Measurements from ENCODE around the gene LRIT2. TPM values are rescaled to one million over a fixed set of nuclear protein-coding genes. Genes with fewer than 3 reads are reported as not detected.
"Not testable (repeated sequence)": the region's sequence is repeated elsewhere in the genome, so short reads cannot be mapped to it uniquely, and the experiment has no call there.

Gene LRIT2
- total RNA-seq, 4 donors from 2014 or later: not detected

DNA sequence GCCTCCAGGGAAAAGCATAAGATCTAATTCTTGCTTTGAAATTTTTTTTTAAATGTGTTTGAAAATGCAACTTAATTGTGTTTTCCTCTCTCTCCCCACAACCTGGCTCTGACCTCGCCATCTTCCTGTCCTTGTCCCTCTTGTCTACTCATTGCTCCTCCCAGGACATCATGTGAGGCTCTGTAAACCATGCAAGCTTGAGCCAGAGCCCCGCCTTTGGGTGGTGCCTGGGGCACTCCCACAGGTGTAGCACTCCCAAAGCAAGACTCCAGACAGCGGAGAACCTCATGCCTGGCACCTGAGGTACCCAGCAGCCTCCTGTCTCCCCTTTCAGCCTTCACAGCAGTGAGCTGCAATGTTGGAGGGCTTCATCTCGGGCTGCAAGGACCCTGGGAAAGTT, 40.8 kb downstream of the LRIT2 start:
- intact Hi-C loops (cut with DNase I; ENCODE audit: low total_unique reads): no loop called here
- Histone ChIP-seq H3K27me3 (no peaks in the 10 kb centered on the region), H3K27ac (no peak overlapping the region)

DNA sequence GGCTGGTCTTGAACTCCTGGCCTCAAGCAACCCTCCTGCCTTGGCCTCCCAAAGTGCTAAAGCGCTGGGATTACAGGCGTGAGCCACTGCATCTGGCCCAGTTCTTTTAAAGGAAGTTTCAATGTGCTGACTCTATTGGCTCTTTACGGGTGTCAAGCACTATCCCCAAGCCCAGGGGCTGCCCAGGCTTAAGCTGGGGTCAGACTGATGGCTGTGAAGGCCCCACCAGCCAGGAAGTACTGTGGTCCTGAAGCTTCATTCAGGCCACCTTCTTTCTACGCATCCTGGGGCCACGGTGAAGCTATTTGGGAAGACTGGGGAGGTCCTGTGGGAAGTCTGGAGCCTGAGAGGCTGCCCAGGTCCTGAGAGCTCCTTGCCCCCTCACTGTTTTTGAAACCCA, 43.7 kb downstream of the LRIT2 start:
- H3K4me1 ChIP-seq: no peaks in the 10 kb centered on the region
- H3K4me3 ChIP-seq: no peak overlapping the region
- TF ChIP-seq POLR2A (IDR thresholded peaks at IDR 0.05): no peak
- TF ChIP-seq, protein P1, sequence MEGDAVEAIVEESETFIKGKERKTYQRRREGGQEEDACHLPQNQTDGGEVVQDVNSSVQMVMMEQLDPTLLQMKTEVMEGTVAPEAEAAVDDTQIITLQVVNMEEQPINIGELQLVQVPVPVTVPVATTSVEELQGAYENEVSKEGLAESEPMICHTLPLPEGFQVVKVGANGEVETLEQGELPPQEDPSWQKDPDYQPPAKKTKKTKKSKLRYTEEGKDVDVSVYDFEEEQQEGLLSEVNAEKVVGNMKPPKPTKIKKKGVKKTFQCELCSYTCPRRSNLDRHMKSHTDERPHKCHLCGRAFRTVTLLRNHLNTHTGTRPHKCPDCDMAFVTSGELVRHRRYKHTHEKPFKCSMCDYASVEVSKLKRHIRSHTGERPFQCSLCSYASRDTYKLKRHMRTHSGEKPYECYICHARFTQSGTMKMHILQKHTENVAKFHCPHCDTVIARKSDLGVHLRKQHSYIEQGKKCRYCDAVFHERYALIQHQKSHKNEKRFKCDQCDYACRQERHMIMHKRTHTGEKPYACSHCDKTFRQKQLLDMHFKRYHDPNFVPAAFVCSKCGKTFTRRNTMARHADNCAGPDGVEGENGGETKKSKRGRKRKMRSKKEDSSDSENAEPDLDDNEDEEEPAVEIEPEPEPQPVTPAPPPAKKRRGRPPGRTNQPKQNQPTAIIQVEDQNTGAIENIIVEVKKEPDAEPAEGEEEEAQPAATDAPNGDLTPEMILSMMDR (IDR thresholded peaks at IDR 0.05): no peak
- H3K36me3 ChIP-seq: no peaks in the 10 kb centered on the region
- DNase-seq: no peak
- H3K9me3 ChIP-seq: no peaks in the 10 kb centered on the region
- no peaks in the 10 kb centered on the region for H3K27me3 ChIP-seq
- H3K27ac ChIP-seq: no peak overlapping the region
- intact Hi-C loops (cut with DNase I; ENCODE audit: low total_unique reads): no loop called here

More for the DNA sequence above, 40.8 kb downstream of the LRIT2 start:
- no peak for DNase-seq
- Histone ChIP-seq H3K9me3 (no peaks in the 10 kb centered on the region), H3K36me3 (no peaks in the 10 kb centered on the region), H3K4me1 (no peaks in the 10 kb centered on the region), H3K4me3 (no peak overlapping the region)
- TF ChIP-seq, protein P1 (IDR thresholded peaks at IDR 0.05): no peak
- no peak for TF ChIP-seq POLR2A (IDR thresholded peaks at IDR 0.05)

DNA sequence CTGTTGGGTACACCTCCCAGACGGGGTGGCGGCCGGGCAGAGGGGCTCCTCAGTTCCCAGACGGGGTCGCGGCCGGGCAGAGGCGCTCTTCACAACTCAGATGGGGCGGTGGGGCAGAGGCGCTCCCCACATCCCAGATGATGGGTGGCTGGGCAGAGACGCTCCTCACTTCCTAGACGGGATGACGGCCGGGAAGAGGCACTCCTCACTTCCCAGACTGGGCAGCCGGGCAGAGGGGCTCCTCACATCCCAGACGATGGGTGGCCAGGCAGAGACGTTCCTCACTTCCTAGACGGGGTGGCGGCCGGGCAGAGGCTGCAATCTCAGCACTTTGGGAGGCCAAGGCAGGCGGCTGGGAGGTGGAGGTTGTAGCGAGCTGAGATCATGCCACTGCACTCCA, 45.0 kb downstream of the LRIT2 start:
- H3K4me1 ChIP-seq; H3K9me3 ChIP-seq; H3K36me3 ChIP-seq; H3K27me3 ChIP-seq; intact Hi-C loops (cut with DNase I; ENCODE audit: low total_unique reads); H3K4me3 ChIP-seq; DNase-seq; H3K27ac ChIP-seq: not testable (repeated sequence)

DNA sequence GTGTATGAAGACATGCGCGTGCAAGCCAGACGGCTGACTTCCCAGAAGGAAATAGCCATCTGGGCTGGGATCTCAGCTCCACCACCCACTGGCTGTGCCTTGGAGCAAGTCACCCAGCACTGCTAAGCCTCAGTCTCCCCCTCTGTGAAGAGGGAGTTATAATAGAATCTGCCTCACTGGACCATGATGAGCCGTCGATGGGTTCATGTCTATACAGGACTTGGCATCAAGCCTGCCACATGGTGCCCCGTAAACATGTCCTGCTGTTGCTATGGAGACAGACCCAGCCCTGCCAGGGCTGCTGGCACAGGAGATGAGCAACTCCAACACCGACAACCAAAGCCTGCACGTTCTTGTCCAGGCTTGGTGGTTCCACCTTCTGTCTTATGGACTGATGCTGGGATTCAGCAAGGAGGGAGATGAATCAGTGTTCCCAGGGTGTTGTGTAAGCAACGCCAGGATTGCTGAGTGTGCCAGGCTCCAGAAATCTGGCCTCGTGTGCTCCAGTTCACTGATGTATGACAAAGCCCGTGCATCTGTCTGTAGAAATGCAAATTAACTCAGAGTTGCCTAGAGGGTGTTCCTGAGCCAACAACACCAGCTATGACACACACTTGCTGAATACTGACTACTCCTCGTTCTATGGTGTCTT, 46.2 kb downstream of the LRIT2 start:
- Histone ChIP-seq H3K36me3 (no peaks in the 10 kb centered on the region), H3K4me3 (no peak overlapping the region), H3K27ac (no peak overlapping the region), H3K27me3 (no peaks in the 10 kb centered on the region), H3K9me3 (no peaks in the 10 kb centered on the region), H3K4me1 (no peaks in the 10 kb centered on the region)
- TF ChIP-seq, protein P1 (IDR thresholded peaks at IDR 0.05): no peak
- no peak for TF ChIP-seq POLR2A (IDR thresholded peaks at IDR 0.05)
- intact Hi-C loops (cut with DNase I; ENCODE audit: low total_unique reads): no loop called here
- no peak for DNase-seq

DNA sequence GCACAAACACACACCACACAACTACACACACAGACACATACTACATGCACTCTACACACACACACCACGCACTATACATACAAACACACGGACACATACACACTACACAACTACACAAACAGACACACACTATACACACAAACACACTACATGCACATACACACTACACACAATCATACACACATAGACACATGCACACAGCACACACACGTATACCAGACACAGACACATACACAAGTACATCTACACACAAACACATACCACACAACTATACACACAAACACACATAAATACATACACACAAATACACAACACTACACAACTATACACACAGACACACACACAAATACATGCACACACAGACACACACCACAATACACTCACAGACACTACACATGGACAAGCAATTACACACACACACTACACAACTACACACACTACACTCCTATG, 47.2 kb downstream of the LRIT2 start:
- intact Hi-C loops (cut with DNase I; ENCODE audit: low total_unique reads): no loop called here
- H3K4me1 ChIP-seq: no peaks in the 10 kb centered on the region
- H3K27me3 ChIP-seq: no peaks in the 10 kb centered on the region
- no peaks in the 10 kb centered on the region for H3K36me3 ChIP-seq
- no peak for TF ChIP-seq POLR2A (IDR thresholded peaks at IDR 0.05)
- TF ChIP-seq, protein P1 (IDR thresholded peaks at IDR 0.05): no peak
- H3K9me3 ChIP-seq: no peaks in the 10 kb centered on the region
- H3K4me3 ChIP-seq: no peak overlapping the region
- no peak for DNase-seq
- no peak overlapping the region for H3K27ac ChIP-seq

Data from uterus (tissue), 4 donors.